HepG2 (cell line): ENCODE measurements around the gene SMTNL1. TPM values are rescaled to one million over a fixed set of nuclear protein-coding genes. Genes with fewer than 3 reads are reported as not detected.
A peak's percentile ranks its signal among the peaks of the same experiment; 100 is the strongest.

ENCODE experiments used
- AKAP8 ChIP-seq: sonication (generic); formaldehyde crosslinking; IDR thresholded peaks from 2 replicates; pipeline ENCODE4 v1.5.1; 2020; ENCODE audit warnings: mild to moderate bottlenecking, missing genetic modification reagents
- FOXP4 ChIP-seq: sonication (generic); formaldehyde crosslinking; IDR thresholded peaks from 2 replicates; pipeline ENCODE4 v1.4.0; 2020; ENCODE audit warnings: missing genetic modification reagents
- HCFC1 ChIP-seq: fragments of 150-350 bp; IDR thresholded peaks from 2 replicates; pipeline ENCODE4 v1.6.1; 2014; ENCODE audit warnings: low read depth, low read length
- HNF1B ChIP-seq: sonication (generic); formaldehyde crosslinking; IDR thresholded peaks from 2 replicates; pipeline ENCODE4 v1.5.1; 2020; ENCODE audit warnings: mild to moderate bottlenecking, moderate library complexity, missing genetic modification reagents
- KLF13 ChIP-seq: sonication (generic); formaldehyde crosslinking; IDR thresholded peaks from 2 replicates; pipeline ENCODE4 v1.4.0; 2020; ENCODE audit warnings: mild to moderate bottlenecking, missing genetic modification reagents
- PAF1 ChIP-seq: IDR thresholded peaks from 2 replicates; pipeline ENCODE4 v1.6.1; 2016; ENCODE audit warnings: missing genetic modification reagents, missing compliant biosample characterization
- PBX3 ChIP-seq: sonication (generic); formaldehyde crosslinking; IDR thresholded peaks from 2 replicates; pipeline ENCODE4 v1.8.1; 2023; ENCODE audit warnings: missing genetic modification reagents, inconsistent platforms, borderline replicate concordance
- PHF20 ChIP-seq: sonication (generic); formaldehyde crosslinking; IDR thresholded peaks from 2 replicates; pipeline ENCODE4 v1.5.0; 2020; ENCODE audit warnings: mild to moderate bottlenecking, missing genetic modification reagents
- SALL1 ChIP-seq: sonication (generic); formaldehyde crosslinking; IDR thresholded peaks from 2 replicates; pipeline ENCODE4 v1.8.0; 2022; ENCODE audit warnings: mild to moderate bottlenecking, missing genetic modification reagents
- TAF15 ChIP-seq: fragments of 200-400 bp; formaldehyde crosslinking; IDR thresholded peaks from one replicate; pipeline ENCODE4 v1.6.1; 2018; ENCODE audit warnings: mild to moderate bottlenecking, low read depth, low read length; ENCODE audit not compliant: poor library complexity, severe bottlenecking
- ZBTB46 ChIP-seq: sonication (generic); formaldehyde crosslinking; IDR thresholded peaks from 2 replicates; pipeline ENCODE4 v1.4.0; 2020; ENCODE audit warnings: mild to moderate bottlenecking, missing genetic modification reagents, borderline replicate concordance
- ZFAT ChIP-seq: sonication (generic); formaldehyde crosslinking; conservative IDR thresholded peaks from 2 replicates; pipeline ENCODE4 v1.8.1; 2023; ENCODE audit warnings: missing genetic modification reagents, inconsistent platforms
- ZIK1 ChIP-seq: sonication (generic); formaldehyde crosslinking; IDR thresholded peaks from 2 replicates; pipeline ENCODE4 v1.5.0; 2020; ENCODE audit warnings: mild to moderate bottlenecking, low read depth, missing genetic modification reagents, borderline replicate concordance
- ZNF121 ChIP-seq: sonication (generic); formaldehyde crosslinking; IDR thresholded peaks from 2 replicates; pipeline ENCODE4 v1.5.0; 2020; ENCODE audit warnings: mild to moderate bottlenecking, missing genetic modification reagents
- ZNF33A ChIP-seq: sonication (generic); formaldehyde crosslinking; IDR thresholded peaks from 2 replicates; pipeline ENCODE4 v1.5.1; 2020; ENCODE audit warnings: missing genetic modification reagents, mild to moderate bottlenecking, moderate library complexity, borderline replicate concordance
- ZNF605 ChIP-seq: sonication (generic); formaldehyde crosslinking; IDR thresholded peaks from 2 replicates; pipeline ENCODE4 v1.8.0; 2022; ENCODE audit warnings: mild to moderate bottlenecking, missing genetic modification reagents
- ZNF710 ChIP-seq: sonication (generic); formaldehyde crosslinking; IDR thresholded peaks from 2 replicates; pipeline ENCODE4 v1.5.0; 2020; ENCODE audit warnings: mild to moderate bottlenecking, missing genetic modification reagents, borderline replicate concordance
- ZNF737 ChIP-seq: sonication (generic); formaldehyde crosslinking; IDR thresholded peaks from 2 replicates; pipeline ENCODE4 v1.5.0; 2020; ENCODE audit warnings: missing genetic modification reagents, mild to moderate bottlenecking, borderline replicate concordance
- ZNF740 ChIP-seq: sonication (generic); formaldehyde crosslinking; IDR thresholded peaks from 2 replicates; pipeline ENCODE4 v1.4.0; 2020; ENCODE audit warnings: missing genetic modification reagents
- ZNF883 ChIP-seq: sonication (generic); formaldehyde crosslinking; IDR thresholded peaks from 2 replicates; pipeline ENCODE4 v1.5.1; 2020; ENCODE audit warnings: mild to moderate bottlenecking, missing genetic modification reagents; ENCODE audit errors: not compliant biosample characterization
- ZSCAN9 ChIP-seq: IDR thresholded peaks from 2 replicates; pipeline ENCODE4 v1.6.1; 2016; ENCODE audit warnings: borderline replicate concordance
- polyA plus RNA-seq, 8 experiments: library from polyadenylated mRNA; depleted of rRNA in 3 of 8; stranded (reverse) in 7 of 8; unstranded in 1 of 8; fragments of >200 nt; fragmentation: Illumina TruSeq in 4 of 8; extraction: Trizol in 4 of 8; gene quantifications; 2 replicates each; pipeline versions ENCODE4 v1.2.1 to v1.2.3, GENCODE V29; 2011 to 2016; ENCODE audit warnings: low read depth in 4 of 8, missing spikeins in 1 of 8, mixed read lengths in 1 of 8; ENCODE audit not compliant: insufficient read depth in 1 of 8
- total RNA-seq, 5 experiments: library from RNA; depleted of rRNA; stranded (reverse); fragments of >200 nt; fragmentation: Illumina TruSeq; extraction: Trizol; gene quantifications; 2 replicates each; pipeline ENCODE4 v1.2.3, GENCODE V29; 2016; ENCODE audit warnings: low read depth in 1 of 5

SMTNL1 gene
- total and polyA plus RNA-seq, 2 of the 13 experiments (the other 11 are each of a cell fraction or from before 2014, with no cell fraction given), result 0.04 TPM; not detected in 1

GRCh38 chr11:57499413-57499982 is 37.9 kb upstream of the SMTNL1 start (continued):
- TF ChIP-seq ZBTB46 (CRISPR knock-in tag) (no peak), ZFAT (CRISPR knock-in tag) (no peak), AKAP8 (CRISPR knock-in tag) (no peak), ZNF605 (CRISPR knock-in tag) (no peak), SALL1 (peak; percentile 51; the same call in 1 of the 2 replicates), FOXP4 (CRISPR knock-in tag) (0 out of 2 replicates have a peak, but pooled peaks have one; percentile 26), ZSCAN9 (CRISPR knock-in tag) (no peak), KLF13 (CRISPR knock-in tag) (no peak), ZNF121 (CRISPR knock-in tag) (0 out of 2 replicates have a peak, but pooled peaks have one; percentile 41), PAF1 (no peak), TAF15 (no peak), HCFC1 (no peak), ZNF33A (CRISPR knock-in tag) (no peak), ZNF710 (CRISPR knock-in tag) (no peak), PBX3 (CRISPR knock-in tag) (no peak), ZNF883 (no peak), PHF20 (no peak), ZIK1 (CRISPR knock-in tag) (no peak), ZNF740 (CRISPR knock-in tag) (no peak), HNF1B (CRISPR knock-in tag) (0 out of 2 replicates have a peak, but pooled peaks have one; percentile 30), ZNF737 (no peak)
